DOHH2 (cell line): Measurements from ENCODE around the gene PALM2AKAP2.

ENCODE experiments used
- EZH2phosphoT487 ChIP-seq: fragments of 200-600 bp; sonication (generic); IDR thresholded peaks from 2 replicates; pipeline ENCODE4 v1.6.1; 2017; ENCODE audit warnings: borderline replicate concordance, mild to moderate bottlenecking, antibody characterized with exemption, low read length, moderate library complexity, mixed read lengths
- TF ChIP-seq, protein P1 (sequence below): fragments of 200-600 bp; sonication (generic); IDR thresholded peaks from one replicate; pipeline ENCODE4 v1.5.1; 2014; ENCODE audit warnings: antibody characterized with exemption, mild to moderate bottlenecking, low read depth, low read length; ENCODE audit not compliant: poor library complexity, severe bottlenecking

DNA sequence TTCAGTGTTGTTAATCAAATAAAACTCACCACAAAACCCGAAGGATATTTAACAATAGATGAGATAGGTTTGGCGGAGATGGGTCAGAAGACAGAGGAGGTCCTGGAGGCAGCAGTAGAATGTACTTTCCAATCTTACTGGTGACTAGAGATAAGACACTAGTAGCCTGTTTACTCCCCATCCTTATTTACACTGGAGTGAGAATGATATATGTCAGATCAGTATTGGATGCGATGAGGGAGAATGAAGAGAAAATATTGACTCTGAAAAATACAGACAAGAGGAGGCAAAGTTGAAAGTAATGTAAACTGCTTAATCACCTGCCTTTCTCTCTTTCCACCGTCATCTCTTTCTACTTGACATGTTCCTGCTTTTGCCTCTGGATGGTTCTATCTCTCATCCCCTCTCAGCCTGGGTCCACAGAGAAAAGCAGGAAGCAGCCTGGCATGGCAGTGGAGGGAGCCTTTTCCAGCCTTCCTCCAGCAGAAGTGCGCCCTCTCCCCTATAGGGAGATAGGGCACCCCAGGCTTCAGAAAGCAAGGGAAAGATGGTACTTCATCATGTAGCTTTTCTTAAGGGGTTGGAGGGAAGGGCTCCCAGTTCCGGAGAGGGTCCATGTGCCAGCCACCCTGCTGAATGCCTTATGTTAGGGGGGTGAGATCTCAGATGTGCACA is 11.1 kb downstream of the PALM2AKAP2 start:
- TF ChIP-seq, protein P1, sequence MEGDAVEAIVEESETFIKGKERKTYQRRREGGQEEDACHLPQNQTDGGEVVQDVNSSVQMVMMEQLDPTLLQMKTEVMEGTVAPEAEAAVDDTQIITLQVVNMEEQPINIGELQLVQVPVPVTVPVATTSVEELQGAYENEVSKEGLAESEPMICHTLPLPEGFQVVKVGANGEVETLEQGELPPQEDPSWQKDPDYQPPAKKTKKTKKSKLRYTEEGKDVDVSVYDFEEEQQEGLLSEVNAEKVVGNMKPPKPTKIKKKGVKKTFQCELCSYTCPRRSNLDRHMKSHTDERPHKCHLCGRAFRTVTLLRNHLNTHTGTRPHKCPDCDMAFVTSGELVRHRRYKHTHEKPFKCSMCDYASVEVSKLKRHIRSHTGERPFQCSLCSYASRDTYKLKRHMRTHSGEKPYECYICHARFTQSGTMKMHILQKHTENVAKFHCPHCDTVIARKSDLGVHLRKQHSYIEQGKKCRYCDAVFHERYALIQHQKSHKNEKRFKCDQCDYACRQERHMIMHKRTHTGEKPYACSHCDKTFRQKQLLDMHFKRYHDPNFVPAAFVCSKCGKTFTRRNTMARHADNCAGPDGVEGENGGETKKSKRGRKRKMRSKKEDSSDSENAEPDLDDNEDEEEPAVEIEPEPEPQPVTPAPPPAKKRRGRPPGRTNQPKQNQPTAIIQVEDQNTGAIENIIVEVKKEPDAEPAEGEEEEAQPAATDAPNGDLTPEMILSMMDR = no peak
- no peak for TF ChIP-seq EZH2phosphoT487
